Mucosa of stomach (tissue), 1 donor: ENCODE results near the gene MSRB1.

Source experiments
- H3K27me3 ChIP-seq: one replicate; pipeline ENCODE4 v1.7.0; 2013; ENCODE audit warnings: mild to moderate bottlenecking, low read length; ENCODE audit not compliant: control insufficient read depth, insufficient read depth
- H3K36me3 ChIP-seq: one replicate; pipeline ENCODE4 v1.7.0; 2013; ENCODE audit warnings: low read length; ENCODE audit not compliant: control insufficient read depth, insufficient read depth
- H3K4me1 ChIP-seq: one replicate; pipeline ENCODE4 v1.7.0; 2013; ENCODE audit warnings: mild to moderate bottlenecking, low read length; ENCODE audit not compliant: control insufficient read depth, insufficient read depth
- H3K4me3 ChIP-seq: one replicate; pipeline ENCODE4 v1.7.0; 2013; ENCODE audit warnings: low read length
- H3K9ac ChIP-seq: one replicate; pipeline ENCODE4 v1.7.0; 2013; ENCODE audit warnings: mild to moderate bottlenecking, low read length, moderate library complexity
- H3K9me3 ChIP-seq: one replicate; pipeline ENCODE4 v1.7.0; 2013; ENCODE audit warnings: mild to moderate bottlenecking, low read length, moderate library complexity; ENCODE audit not compliant: control insufficient read depth
- donor health status: Pancreatic carcinoma.

The MSRB1 gene

GRCh38 chr16:1938910-1939309 lies 4.1 kb downstream of the MSRB1 start:
- no peaks in the 10 kb centered on the region for H3K9me3 ChIP-seq
- no peaks in the 10 kb centered on the region for H3K27me3 ChIP-seq
- H3K4me3 ChIP-seq: no peak overlapping the region
- no peak overlapping the region for H3K9ac ChIP-seq
- no peaks in the 10 kb centered on the region for H3K36me3 ChIP-seq
- H3K4me1 ChIP-seq: peaks cover 20% of the 10 kb centered on the region

GRCh38 chr16:1938316-1938715 lies 4.7 kb downstream of the MSRB1 start:
- Histone ChIP-seq H3K27me3 (no peaks in the 10 kb centered on the region), H3K36me3 (no peaks in the 10 kb centered on the region), H3K4me1 (peaks cover 20% of the 10 kb centered on the region), H3K9ac (no peak overlapping the region), H3K4me3 (no peak overlapping the region), H3K9me3 (no peaks in the 10 kb centered on the region)

- H3K36me3 ChIP-seq: no peaks in the 10 kb centered on the region
- H3K27me3 ChIP-seq: no peaks in the 10 kb centered on the region
- no peak overlapping the region for H3K4me3 ChIP-seq
- no peak overlapping the region for H3K9ac ChIP-seq
- H3K9me3 ChIP-seq: no peaks in the 10 kb centered on the region
- H3K4me1 ChIP-seq: peaks cover 13% of the 10 kb centered on the region
Observed at GRCh38 chr16:1936945-1937479, 6.0 kb downstream of the MSRB1 start.

GRCh38 chr16:1933097-1933661 lies 9.8 kb downstream of the MSRB1 start:
- Histone ChIP-seq H3K36me3 (no peaks in the 10 kb centered on the region), H3K9me3 (no peaks in the 10 kb centered on the region), H3K4me3 (no peak overlapping the region), H3K27me3 (no peaks in the 10 kb centered on the region), H3K4me1 (peaks cover 5% of the 10 kb centered on the region), H3K9ac (no peak overlapping the region)

- H3K27me3 ChIP-seq: no peaks in the 10 kb centered on the region
- no peaks in the 10 kb centered on the region for H3K36me3 ChIP-seq
- H3K9me3 ChIP-seq: no peaks in the 10 kb centered on the region
- no peak overlapping the region for H3K4me3 ChIP-seq
- peaks cover 5% of the 10 kb centered on the region for H3K4me1 ChIP-seq
- no peak overlapping the region for H3K9ac ChIP-seq
Observed at GRCh38 chr16:1932050-1933028, 10.7 kb downstream of the MSRB1 start.

- Histone ChIP-seq H3K4me1 (peaks cover 2% of the 10 kb centered on the region), H3K9me3 (no peaks in the 10 kb centered on the region), H3K36me3 (no peaks in the 10 kb centered on the region), H3K4me3 (no peak overlapping the region), H3K9ac (no peak overlapping the region), H3K27me3 (peaks cover 3% of the 10 kb centered on the region)
Observed at GRCh38 chr16:1930338-1930720, 12.7 kb downstream of the MSRB1 start.

GRCh38 chr16:1929578-1930337 lies 13.2 kb downstream of the MSRB1 start:
- Histone ChIP-seq H3K27me3 (peaks cover 3% of the 10 kb centered on the region), H3K4me1 (no peaks in the 10 kb centered on the region), H3K9ac (peak overlapping the region; percentile 18), H3K36me3 (no peaks in the 10 kb centered on the region), H3K4me3 (no peak overlapping the region), H3K9me3 (no peaks in the 10 kb centered on the region)

GRCh38 chr16:1929105-1929504 lies 13.9 kb downstream of the MSRB1 start:
- peak overlapping the region; percentile 18 for H3K9ac ChIP-seq
- H3K4me3 ChIP-seq: no peak overlapping the region
- H3K27me3 ChIP-seq: peaks cover 6% of the 10 kb centered on the region
- H3K9me3 ChIP-seq: no peaks in the 10 kb centered on the region
- H3K4me1 ChIP-seq: no peaks in the 10 kb centered on the region
- no peaks in the 10 kb centered on the region for H3K36me3 ChIP-seq

GRCh38 chr16:1926271-1926670 lies 16.7 kb downstream of the MSRB1 start:
- Histone ChIP-seq H3K4me3 (no peak overlapping the region), H3K36me3 (no peaks in the 10 kb centered on the region), H3K9ac (no peak overlapping the region), H3K4me1 (peaks cover 9% of the 10 kb centered on the region), H3K27me3 (peaks cover 29% of the 10 kb centered on the region), H3K9me3 (no peaks in the 10 kb centered on the region)

- Histone ChIP-seq H3K27me3 (peaks cover 51% of the 10 kb centered on the region), H3K4me3 (no peak overlapping the region), H3K9ac (no peak overlapping the region), H3K36me3 (no peaks in the 10 kb centered on the region), H3K4me1 (peaks cover 9% of the 10 kb centered on the region), H3K9me3 (no peaks in the 10 kb centered on the region)
Observed at GRCh38 chr16:1924095-1924494, 18.9 kb downstream of the MSRB1 start.

- Histone ChIP-seq H3K4me3 (no peak overlapping the region), H3K36me3 (no peaks in the 10 kb centered on the region), H3K9ac (no peak overlapping the region), H3K9me3 (no peaks in the 10 kb centered on the region), H3K27me3 (peaks cover 57% of the 10 kb centered on the region), H3K4me1 (peaks cover 9% of the 10 kb centered on the region)
Observed at GRCh38 chr16:1923299-1924034, 19.5 kb downstream of the MSRB1 start.
